GM19099 (cell line): ENCODE data around the gene SNAP47.

ENCODE experiments used
- POLR2A ChIP-seq: IDR thresholded peaks from 3 replicates; pipeline ENCODE4 v1.6.1; 2011; ENCODE audit warnings: low read depth; ENCODE audit not compliant: insufficient read length; ENCODE audit errors: extremely low read depth

The SNAP47 gene

DNA sequence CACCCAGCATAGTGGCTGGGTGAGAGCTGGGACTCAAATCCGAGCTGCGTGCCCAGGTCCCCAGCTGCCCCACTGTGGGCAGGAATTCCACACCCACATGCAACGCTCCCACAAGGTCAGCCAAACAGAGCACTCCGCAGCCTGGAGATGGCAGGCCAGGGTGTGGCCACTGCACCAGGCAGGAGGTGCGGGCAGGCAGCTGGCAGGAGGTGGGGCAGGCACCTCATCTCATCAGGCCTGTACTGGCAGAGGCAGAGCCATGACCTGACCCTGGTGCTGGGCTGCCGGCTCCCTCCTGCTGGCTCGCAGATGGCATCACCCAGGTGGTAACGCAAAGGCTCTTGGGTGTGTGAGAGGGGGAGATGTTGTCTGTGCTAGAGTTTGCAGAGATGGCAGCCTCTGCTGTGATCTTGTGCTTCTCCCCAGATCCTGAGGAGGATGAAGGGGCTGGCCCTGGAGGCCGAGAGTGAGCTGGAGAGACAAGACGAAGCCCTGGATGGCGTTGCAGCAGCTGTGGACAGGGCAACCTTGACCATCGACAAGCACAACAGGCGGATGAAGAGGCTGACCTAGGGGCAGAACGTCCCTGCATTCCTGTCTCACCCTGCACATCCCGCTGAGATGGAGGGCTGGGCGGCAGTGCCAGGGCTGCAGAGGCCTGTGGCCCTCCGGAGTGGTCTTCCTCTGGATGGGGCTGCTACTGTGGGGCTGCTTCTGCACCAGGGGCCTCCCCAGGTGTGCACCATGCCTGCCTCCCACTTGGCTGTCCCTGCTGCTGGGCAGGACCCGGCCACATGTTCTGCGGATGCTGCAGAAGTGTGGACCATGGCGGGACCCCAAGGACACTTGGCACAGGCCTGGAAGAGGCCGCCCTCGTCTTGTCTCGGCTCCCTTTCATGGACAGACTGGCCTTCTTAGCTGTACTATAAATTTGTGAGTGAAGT lies 45.1 kb downstream of the SNAP47 start:
- TF ChIP-seq POLR2A, result no peak

DNA sequence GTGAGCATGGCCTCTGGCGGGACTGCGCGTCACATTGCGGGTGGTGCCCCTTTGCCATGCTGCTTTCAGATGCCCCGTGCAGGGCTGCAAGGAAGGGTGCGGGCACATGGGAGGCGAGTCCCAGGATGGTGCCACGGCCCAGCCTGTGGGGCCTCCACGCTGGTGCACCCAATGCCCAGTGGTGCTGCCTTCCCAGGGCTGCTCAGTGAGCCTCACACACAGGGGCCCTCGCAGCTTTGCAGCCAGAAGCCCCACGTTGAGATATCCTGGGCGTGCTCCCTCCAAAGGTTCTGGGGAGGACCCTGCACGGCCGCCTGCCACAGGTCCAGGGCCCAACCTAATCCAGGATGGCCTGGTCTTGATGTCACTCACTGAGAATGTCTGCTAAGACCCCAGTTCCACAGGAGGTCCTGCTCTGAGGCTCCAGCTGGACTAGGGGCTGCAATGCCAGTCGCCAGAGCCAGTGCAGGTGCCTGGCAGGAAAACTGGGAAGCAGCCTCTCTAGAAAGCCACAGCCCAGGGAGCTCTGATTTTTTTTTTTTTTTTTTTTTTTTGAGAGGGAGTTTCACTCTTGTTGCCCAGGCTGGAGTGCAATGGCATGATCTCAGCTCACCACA lies 46.2 kb downstream of the SNAP47 start:
- TF ChIP-seq POLR2A, result no peak

DNA sequence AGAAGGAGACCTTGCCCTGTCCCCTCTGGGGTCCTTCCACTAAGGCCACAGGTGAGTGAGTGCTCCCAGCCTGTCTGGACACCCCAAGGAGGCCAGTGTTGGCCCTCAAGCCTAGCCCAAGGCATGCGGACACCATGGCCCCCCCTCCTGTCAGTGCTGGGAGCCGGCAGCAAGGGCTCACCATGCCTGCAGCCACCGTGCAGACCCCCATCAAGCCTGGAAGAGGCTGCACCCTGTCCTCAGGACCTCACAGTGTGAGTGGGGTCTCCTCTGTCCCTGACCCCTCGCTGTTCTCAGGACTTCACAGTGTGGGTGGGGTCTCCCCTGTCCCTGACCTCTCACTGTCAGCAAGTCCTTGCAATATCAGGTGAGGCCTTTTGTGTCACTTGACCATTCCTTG lies 47.0 kb downstream of the SNAP47 start:
- no peak for TF ChIP-seq POLR2A

GRCh38 chr1:227785094-227785804 lies 50.0 kb downstream of the SNAP47 start:
- TF ChIP-seq POLR2A, result no peak

DNA sequence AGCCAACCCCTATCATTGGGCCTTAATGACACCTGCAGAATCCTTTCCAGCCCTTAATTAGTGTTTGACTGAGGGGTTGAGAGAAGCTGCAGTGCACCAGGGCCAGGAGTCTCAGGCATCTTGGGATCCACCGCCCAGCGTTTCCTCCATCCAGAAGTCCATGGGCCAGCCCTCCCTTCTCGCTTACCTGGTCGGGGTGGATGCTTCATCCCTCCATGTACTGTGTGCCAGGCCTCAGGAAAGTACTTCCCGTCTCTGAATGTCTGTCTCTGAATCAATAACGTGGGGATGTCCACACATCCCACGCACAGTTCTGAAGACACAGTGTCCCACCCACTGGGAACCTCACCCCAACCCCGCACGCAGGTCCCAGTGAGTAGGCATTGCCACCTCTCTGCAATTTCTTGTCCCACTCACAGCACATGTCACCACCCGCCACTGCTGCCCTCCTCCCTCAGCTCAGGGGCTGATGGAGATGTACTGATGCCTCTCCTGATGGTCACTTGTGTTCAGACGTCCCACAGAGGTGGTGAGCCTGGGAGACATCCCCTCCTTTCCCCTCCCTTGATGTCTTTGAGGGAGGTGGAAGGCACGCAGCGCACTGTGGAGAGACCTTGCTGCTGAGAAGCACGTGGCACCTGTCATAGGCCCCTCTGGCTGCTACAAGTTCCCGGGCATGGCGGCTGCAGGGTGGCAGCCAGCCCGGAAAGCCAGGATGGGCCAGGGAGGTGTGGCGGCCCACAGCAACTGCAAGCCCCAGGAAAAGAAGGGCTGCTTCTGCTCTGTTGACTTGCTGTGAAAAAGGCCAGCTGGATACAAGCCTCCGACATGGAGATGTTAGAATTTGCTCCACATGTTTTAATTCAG lies 50.8 kb downstream of the SNAP47 start:
- no peak for TF ChIP-seq POLR2A

- TF ChIP-seq POLR2A, result no peak
These were observed 51.7 kb downstream of the SNAP47 start for GRCh38 chr1:227786673-227787512.

DNA sequence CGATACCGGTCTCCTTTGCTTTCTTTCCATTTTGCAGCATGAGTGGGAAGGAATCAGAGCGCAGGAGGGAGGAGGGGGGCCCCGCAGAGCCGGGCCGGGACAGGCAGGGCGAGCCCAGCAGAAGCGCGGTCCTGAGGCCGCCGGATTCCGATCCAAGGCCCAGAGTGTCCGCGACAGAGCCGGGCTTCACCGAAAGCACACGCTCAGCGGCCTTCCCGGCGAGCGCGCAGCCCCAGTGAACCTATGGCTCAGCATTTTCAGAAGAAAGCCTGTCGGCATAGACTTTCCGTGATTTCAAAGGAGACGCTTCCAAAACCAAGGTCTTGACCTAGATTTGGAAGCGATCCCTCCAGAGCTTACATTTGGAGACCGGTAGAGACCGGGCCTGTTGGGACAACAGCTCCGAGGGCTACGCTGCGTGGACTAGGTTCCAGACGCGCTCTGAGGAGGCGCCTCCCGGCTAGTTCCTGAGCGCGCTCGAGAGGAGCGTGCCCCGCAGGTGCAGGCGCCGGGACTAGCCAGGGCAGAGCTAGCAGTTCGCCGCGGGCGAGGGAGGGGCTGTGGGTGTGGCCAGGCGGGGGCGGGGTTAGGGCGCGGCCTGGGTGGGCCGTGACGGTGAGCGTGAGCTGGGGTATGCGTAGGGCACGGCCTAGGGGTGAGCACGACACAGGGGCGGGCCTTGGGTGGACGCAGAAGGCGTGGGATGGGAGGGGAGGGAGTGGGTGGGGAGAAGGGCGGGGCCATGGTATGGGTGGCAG lies 52.5 kb downstream of the SNAP47 start:
- peak; percentile 63 for TF ChIP-seq POLR2A

GRCh38 chr1:227788271-227789083 lies 53.2 kb downstream of the SNAP47 start:
- TF ChIP-seq POLR2A, result no peak

DNA sequence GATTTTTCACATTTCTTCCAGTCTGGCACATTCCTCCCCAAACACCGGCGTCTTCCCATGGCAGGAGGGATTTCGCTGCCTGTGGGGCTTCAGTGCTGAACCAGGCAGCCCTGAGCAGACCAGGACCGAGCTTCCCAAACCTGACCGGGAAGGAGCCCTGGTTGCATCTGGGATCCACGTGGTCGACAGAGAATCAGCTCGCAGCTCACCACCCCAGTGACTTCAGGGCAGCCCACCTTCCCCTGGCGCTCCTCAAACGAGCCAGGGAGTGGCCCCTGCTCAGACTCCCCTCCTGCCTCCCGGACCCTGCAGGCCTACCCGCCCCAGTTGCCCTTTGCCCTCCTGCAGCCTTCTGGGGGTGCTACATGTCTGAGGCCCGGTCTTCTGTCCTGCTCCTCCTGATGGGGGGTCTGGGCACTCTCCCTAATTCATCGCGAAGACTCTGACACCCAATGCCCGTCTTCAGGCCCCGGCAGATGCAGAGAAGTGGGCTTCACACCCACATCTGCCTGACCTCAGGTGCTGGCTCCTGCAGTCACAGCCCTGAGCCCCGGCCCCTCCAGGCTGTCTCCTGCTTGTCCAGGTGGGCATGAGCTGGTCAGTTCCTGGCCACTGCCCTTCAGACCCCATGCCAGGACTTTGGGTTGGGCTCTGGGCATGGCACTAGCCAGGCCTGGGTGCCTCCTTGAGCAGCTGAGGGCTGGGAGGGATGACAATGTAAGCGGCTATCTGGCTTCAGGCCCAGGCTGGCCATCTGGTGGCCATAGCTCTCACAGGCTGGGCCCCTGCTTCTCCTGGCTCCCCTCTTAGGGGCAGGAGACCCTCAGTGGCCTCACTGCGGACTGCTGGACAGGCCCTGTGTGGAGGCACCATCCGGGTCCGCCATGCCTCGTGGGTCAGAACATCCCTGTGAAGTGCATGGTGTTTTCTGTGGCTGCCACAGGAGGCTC lies 54.1 kb downstream of the SNAP47 start:
- TF ChIP-seq POLR2A, result no peak

DNA sequence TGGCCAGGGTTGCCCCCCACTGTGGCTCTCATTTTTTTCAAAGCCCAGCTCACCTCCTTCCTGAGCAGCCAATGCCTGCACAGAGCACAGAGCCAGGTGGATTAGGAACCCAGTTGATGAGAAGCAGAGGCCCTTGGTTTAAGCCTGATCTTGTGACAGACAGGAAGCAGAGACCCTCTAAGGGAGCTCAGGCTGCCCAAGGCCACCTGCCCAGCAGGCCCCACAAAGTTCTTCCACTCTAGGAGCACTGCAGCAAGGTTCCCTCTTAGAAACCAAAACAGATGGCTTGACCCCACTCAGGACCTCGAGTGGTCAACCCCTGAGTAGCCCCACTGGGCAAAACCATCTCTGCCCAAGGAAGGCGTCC lies 54.8 kb downstream of the SNAP47 start:
- no peak for TF ChIP-seq POLR2A

DNA sequence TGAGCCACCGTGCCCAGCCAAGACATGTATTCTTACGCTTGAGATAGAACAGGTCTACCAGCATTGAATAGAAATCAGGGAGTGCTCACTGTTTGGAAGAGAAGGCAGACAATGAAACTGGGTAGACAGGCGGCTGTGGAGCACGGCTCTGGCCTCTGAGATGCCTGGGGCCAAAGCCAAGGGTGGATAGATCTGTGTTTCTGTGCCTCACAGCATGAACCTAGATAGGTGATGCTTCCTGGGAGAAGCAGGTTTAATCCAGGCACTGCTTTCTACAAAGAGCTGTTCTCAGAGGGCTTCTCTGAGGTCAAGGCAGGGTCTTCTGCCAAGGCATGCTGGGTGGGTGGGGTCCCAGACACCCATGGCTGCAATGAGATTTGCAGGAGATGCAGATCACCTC lies 55.6 kb downstream of the SNAP47 start:
- no peak for TF ChIP-seq POLR2A
